Endothelial cell (in vitro differentiated cells): ENCODE data around the gene PSMB5. TPM values are rescaled to one million over a fixed set of nuclear protein-coding genes. Genes with fewer than 3 reads are reported as not detected.
"Not testable (repeated sequence)": the region's sequence is repeated elsewhere in the genome, so short reads cannot be mapped to it uniquely, and the experiment has no call there.

Experiments used
- DNase-seq: peaks from one replicate; pipeline ENCODE4 v3.0.0; 2021; ENCODE audit warnings: low spot score
- H3K27ac Mint-ChIP-seq: one replicate; pipeline ENCODE4 v1.8.0; 2021; ENCODE audit warnings: mixed read lengths, inconsistent platforms; ENCODE audit not compliant: unreplicated experiment
- H3K27me3 Mint-ChIP-seq: one replicate; pipeline ENCODE4 v1.8.0; 2021; ENCODE audit warnings: mild to moderate bottlenecking, moderate library complexity, mixed read lengths, inconsistent platforms; ENCODE audit not compliant: unreplicated experiment
- H3K36me3 Mint-ChIP-seq: one replicate; pipeline ENCODE4 v1.8.0; 2021; ENCODE audit warnings: mild to moderate bottlenecking, low read depth, mixed read lengths, inconsistent platforms; ENCODE audit not compliant: unreplicated experiment
- H3K4me1 Mint-ChIP-seq: one replicate; pipeline ENCODE4 v1.8.0; 2021; ENCODE audit warnings: mild to moderate bottlenecking, mixed read lengths, inconsistent platforms; ENCODE audit not compliant: unreplicated experiment
- H3K4me3 Mint-ChIP-seq: one replicate; pipeline ENCODE4 v1.8.0; 2021; ENCODE audit warnings: mild to moderate bottlenecking, mixed read lengths, inconsistent platforms; ENCODE audit not compliant: unreplicated experiment
- H3K9me3 Mint-ChIP-seq: one replicate; pipeline ENCODE4 v1.8.0; 2021; ENCODE audit warnings: mixed read lengths, inconsistent platforms; ENCODE audit not compliant: unreplicated experiment
- CTCF ChIP-seq: fragments of 200-600 bp; sonication (generic); IDR thresholded peaks from one replicate; pipeline ENCODE4 v1.5.0; 2021; ENCODE audit warnings: antibody characterized with exemption; ENCODE audit not compliant: unreplicated experiment
- total RNA-seq: library from RNA; stranded (reverse); fragmentation: NEBNext Ultra II Directional; extraction: Animal tissue kit (Norgen Biotek cat#: 25700); gene quantifications from one replicate; pipeline ENCODE4 v1.2.1, GENCODE V29; 2021; ENCODE audit not compliant: unreplicated experiment

The PSMB5 gene
- total RNA-seq, 1 donor from 2014 or later: 177 TPM

- Mint-ChIP-seq H3K4me1 (peaks cover 16% of the 10 kb centered on the region), H3K9me3 (no peaks in the 10 kb centered on the region), H3K27ac (no peak overlapping the region), H3K4me3 (peak overlapping the region; percentile 29), H3K36me3 (no peaks in the 10 kb centered on the region), H3K27me3 (no peaks in the 10 kb centered on the region)
- no peak for DNase-seq
- TF ChIP-seq CTCF: no peak
These were observed 25.9 kb downstream of the PSMB5 start for GRCh38 chr14:23008831-23009230.

- H3K9me3 Mint-ChIP-seq: no peaks in the 10 kb centered on the region
- peak overlapping the region; percentile 98 for H3K4me3 Mint-ChIP-seq
- peaks cover 16% of the 10 kb centered on the region for H3K4me1 Mint-ChIP-seq
- H3K27ac Mint-ChIP-seq: peak overlapping the region; percentile 97
- no peaks in the 10 kb centered on the region for H3K27me3 Mint-ChIP-seq
- DNase-seq: peak; percentile 92
- TF ChIP-seq CTCF: no peak
- H3K36me3 Mint-ChIP-seq: no peaks in the 10 kb centered on the region
These were observed 27.9 kb downstream of the PSMB5 start for GRCh38 chr14:23006544-23007419.

DNA sequence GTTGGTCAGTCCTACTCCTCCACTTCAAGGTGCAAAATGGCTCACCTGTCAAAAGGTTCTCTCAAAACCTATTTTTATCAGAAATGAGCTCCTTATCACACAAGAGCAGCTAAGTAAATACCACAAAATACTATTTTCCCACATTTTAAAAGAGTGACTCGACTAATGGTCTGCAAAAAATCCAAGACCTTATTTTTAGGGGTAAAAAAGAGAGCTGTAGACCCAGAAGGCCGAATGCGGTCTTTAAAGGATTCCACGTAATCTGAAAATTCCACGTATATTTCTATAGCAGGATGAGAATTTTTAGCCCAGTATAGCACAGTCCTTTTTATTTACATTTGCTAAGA is 28.5 kb downstream of the PSMB5 start:
- Mint-ChIP-seq H3K27me3 (no peaks in the 10 kb centered on the region), H3K4me3 (peak overlapping the region; percentile 98), H3K27ac (peak overlapping the region; percentile 95), H3K4me1 (peaks cover 16% of the 10 kb centered on the region), H3K36me3 (no peaks in the 10 kb centered on the region), H3K9me3 (no peaks in the 10 kb centered on the region)
- no peak for DNase-seq
- no peak for TF ChIP-seq CTCF

GRCh38 chr14:23005451-23006187 is 29.1 kb downstream of the PSMB5 start:
- Mint-ChIP-seq H3K4me1 (peaks cover 16% of the 10 kb centered on the region), H3K27ac (peak overlapping the region; percentile 57), H3K36me3 (no peaks in the 10 kb centered on the region)

DNA sequence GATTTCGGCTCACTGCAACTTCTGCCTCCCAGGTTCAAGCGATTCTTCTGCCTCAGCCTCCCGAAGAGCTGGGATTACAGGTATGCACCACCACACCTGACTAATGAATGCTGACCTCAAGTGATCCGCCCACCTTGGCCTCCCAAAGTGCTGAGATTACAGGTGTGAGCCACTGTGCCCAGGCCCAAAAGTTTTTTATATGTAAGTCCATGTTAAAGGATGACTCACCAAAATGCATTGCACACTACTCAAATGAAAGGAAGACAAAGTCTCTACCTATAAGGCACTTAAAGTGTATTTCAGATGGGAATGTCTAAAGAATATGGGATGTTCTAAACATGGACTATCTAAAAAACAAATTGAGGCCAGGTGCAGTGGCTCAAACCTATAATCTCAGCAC is 30.4 kb downstream of the PSMB5 start:
- H3K36me3 Mint-ChIP-seq, H3K27ac Mint-ChIP-seq, H3K27me3 Mint-ChIP-seq, H3K9me3 Mint-ChIP-seq, DNase-seq, H3K4me3 Mint-ChIP-seq: not testable (repeated sequence)
- peaks cover 16% of the 10 kb centered on the region for H3K4me1 Mint-ChIP-seq

More at GRCh38 chr14:23005451-23006187, 29.1 kb downstream of the PSMB5 start:
- Mint-ChIP-seq H3K9me3 (no peaks in the 10 kb centered on the region), H3K4me3 (no peak overlapping the region), H3K27me3 (no peaks in the 10 kb centered on the region)
- no peak for DNase-seq
- no peak for TF ChIP-seq CTCF
